MM.1S (cell line): ENCODE measurements around the gene CD6.

Experiments
- DNase-seq: peaks from one replicate; pipeline ENCODE4 v3.0.0-alpha.2; 2015
- H2AFZ ChIP-seq: fragments of 300-600 bp; sonication (generic); 2 replicates; pipeline ENCODE4 v1.6.0; 2016; ENCODE audit warnings: antibody characterized with exemption, low read length
- H3F3A ChIP-seq: fragments of 300-600 bp; sonication (generic); 2 replicates; pipeline ENCODE4 v1.6.1; 2016; ENCODE audit warnings: mild to moderate bottlenecking, antibody characterized with exemption, low read length, moderate library complexity, mixed read lengths; ENCODE audit not compliant: insufficient read depth
- H3K27ac ChIP-seq: fragments of 300-600 bp; sonication (generic); 2 replicates; pipeline ENCODE4 v1.5.1; 2016; ENCODE audit warnings: mild to moderate bottlenecking, low read length
- H3K27me3 ChIP-seq: fragments of 300-600 bp; sonication (generic); replicated peaks from 2 replicates; pipeline ENCODE4 v1.6.0; 2016; ENCODE audit warnings: low read length; ENCODE audit not compliant: insufficient read depth
- H3K36me3 ChIP-seq: fragments of 300-600 bp; sonication (generic); replicated peaks from 2 replicates; pipeline ENCODE4 v1.6.1; 2016; ENCODE audit warnings: mild to moderate bottlenecking, low read length, mixed read lengths; ENCODE audit not compliant: insufficient read depth
- H3K4me1 ChIP-seq: fragments of 300-600 bp; sonication (generic); 2 replicates; pipeline ENCODE4 v1.6.1; 2016; ENCODE audit warnings: low read length, mixed read lengths
- H3K4me2 ChIP-seq: fragments of 300-600 bp; sonication (generic); 2 replicates; pipeline ENCODE4 v1.6.0; 2016; ENCODE audit warnings: low read depth, low read length
- H3K4me3 ChIP-seq: fragments of 300-600 bp; sonication (generic); 2 replicates; pipeline ENCODE4 v1.5.1; 2016; ENCODE audit warnings: low read length, mixed read lengths
- H3K79me2 ChIP-seq: fragments of 300-600 bp; sonication (generic); 2 replicates; pipeline ENCODE4 v1.6.1; 2016; ENCODE audit warnings: mixed run types, low read length, mixed read lengths
- H3K9ac ChIP-seq: fragments of 300-600 bp; sonication (generic); 2 replicates; pipeline ENCODE4 v1.6.1; 2016; ENCODE audit warnings: low read length, mixed read lengths
- H3K9me2 ChIP-seq: fragments of 300-600 bp; sonication (generic); replicated peaks from 2 replicates; pipeline ENCODE4 v1.6.1; 2016; ENCODE audit warnings: mild to moderate bottlenecking, low read length, mixed read lengths; ENCODE audit not compliant: insufficient read depth
- H3K9me3 ChIP-seq: fragments of 300-600 bp; sonication (generic); replicated peaks from 2 replicates; pipeline ENCODE4 v1.6.1; 2016; ENCODE audit warnings: mild to moderate bottlenecking, low read length, mixed read lengths; ENCODE audit not compliant: insufficient read depth
- H4K20me1 ChIP-seq: fragments of 300-600 bp; sonication (generic); 2 replicates; pipeline ENCODE4 v1.6.1; 2016; ENCODE audit warnings: mild to moderate bottlenecking, low read length, moderate library complexity, mixed read lengths; ENCODE audit not compliant: insufficient read depth
- CTCF ChIP-seq: fragments of 300-600 bp; sonication (generic); IDR thresholded peaks from 2 replicates; pipeline ENCODE4 v1.5.1; 2016; ENCODE audit warnings: antibody characterized with exemption, low read length, mixed read lengths
- EZH2 ChIP-seq: fragments of 300-600 bp; sonication (generic); optimal IDR thresholded peaks from 2 replicates; pipeline ENCODE3; 2017; ENCODE audit warnings: low read depth, mild to moderate bottlenecking, antibody characterized with exemption, low read length, mixed read lengths
- EZH2phosphoT487 ChIP-seq: fragments of 300-600 bp; sonication (generic); IDR thresholded peaks from 2 replicates; pipeline ENCODE4 v1.6.1; 2018; ENCODE audit warnings: antibody characterized with exemption, low read length

Gene CD6

DNA sequence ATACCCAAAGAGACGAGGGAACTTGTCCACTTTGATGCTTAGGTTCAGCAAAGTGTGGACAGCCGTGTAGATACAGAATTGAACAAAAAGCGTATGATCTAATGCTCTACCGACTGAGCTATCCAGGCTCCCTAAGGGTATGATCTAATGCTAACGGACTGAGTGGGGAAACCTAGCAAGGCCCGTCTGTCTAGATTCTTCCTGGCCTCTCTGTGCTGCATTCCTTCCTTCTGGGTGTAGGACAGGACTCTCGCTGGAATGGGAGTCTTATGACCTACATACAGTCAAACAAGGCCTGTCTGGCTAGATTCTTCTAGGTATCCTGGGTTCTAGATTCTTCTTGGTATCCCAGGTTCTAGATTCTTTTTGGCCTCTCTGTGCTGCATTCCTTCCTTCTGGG, 11.1 kb upstream of the CD6 start:
- H2AFZ ChIP-seq = no peak overlapping the region
- no peaks in the 10 kb centered on the region for H3K4me1 ChIP-seq

GRCh38 chr11:60964801-60965200, 6.7 kb upstream of the CD6 start:
- no peak for DNase-seq
- H3K4me3 ChIP-seq = no peak overlapping the region
- H3K9me3 ChIP-seq = no peaks in the 10 kb centered on the region
- no peak overlapping the region for H3K4me2 ChIP-seq
- no peaks in the 10 kb centered on the region for H4K20me1 ChIP-seq
- TF ChIP-seq EZH2 (no peak), EZH2phosphoT487 (no peak), CTCF (no peak)
- H3K36me3 ChIP-seq = no peaks in the 10 kb centered on the region
- H3K9ac ChIP-seq = no peak overlapping the region
- no peaks in the 10 kb centered on the region for H3K79me2 ChIP-seq
- H3K27me3 ChIP-seq = no peaks in the 10 kb centered on the region
- no peaks in the 10 kb centered on the region for H3K9me2 ChIP-seq
- no peaks in the 10 kb centered on the region for H3K4me1 ChIP-seq
- H3F3A ChIP-seq = no peaks in the 10 kb centered on the region
- H3K27ac ChIP-seq = no peak overlapping the region
- H2AFZ ChIP-seq = no peak overlapping the region

More for the DNA sequence above, 11.1 kb upstream of the CD6 start:
- Histone ChIP-seq H3K79me2 (no peaks in the 10 kb centered on the region), H3K27ac (no peak overlapping the region), H3K4me2 (no peak overlapping the region), H3F3A (no peaks in the 10 kb centered on the region), H3K36me3 (no peaks in the 10 kb centered on the region), H4K20me1 (no peaks in the 10 kb centered on the region), H3K4me3 (no peak overlapping the region), H3K27me3 (no peaks in the 10 kb centered on the region), H3K9me3 (no peaks in the 10 kb centered on the region), H3K9me2 (no peaks in the 10 kb centered on the region), H3K9ac (no peak overlapping the region)
- no peak for DNase-seq
- TF ChIP-seq CTCF (no peak), EZH2phosphoT487 (no peak), EZH2 (no peak)

GRCh38 chr11:60966890-60967289, 4.6 kb upstream of the CD6 start:
- Histone ChIP-seq H3K79me2 (no peaks in the 10 kb centered on the region), H3K9me3 (no peaks in the 10 kb centered on the region), H3K36me3 (no peaks in the 10 kb centered on the region), H3K4me2 (no peak overlapping the region), H2AFZ (no peak overlapping the region), H3F3A (no peaks in the 10 kb centered on the region), H3K9ac (no peak overlapping the region), H3K27me3 (no peaks in the 10 kb centered on the region), H3K27ac (no peak overlapping the region), H4K20me1 (no peaks in the 10 kb centered on the region), H3K9me2 (no peaks in the 10 kb centered on the region), H3K4me3 (no peak overlapping the region), H3K4me1 (no peaks in the 10 kb centered on the region)
- DNase-seq = no peak
- TF ChIP-seq EZH2phosphoT487 (no peak), EZH2 (no peak), CTCF (no peak)
